Breast epithelium (tissue), 3 donors: ENCODE measurements around the gene NAA38.

Experiments
- CTCF ChIP-seq, 3 donors: fragments of 450-650 bp; IDR thresholded peaks; one replicate each; pipeline ENCODE4 v1.5.1; 2016 to 2017; ENCODE audit warnings: antibody characterized with exemption in 3 of 3, mild to moderate bottlenecking in 3 of 3, moderate library complexity in 3 of 3
- POLR2A ChIP-seq: fragments of 450-650 bp; IDR thresholded peaks from one replicate; pipeline ENCODE4 v1.6.1; 2016; ENCODE audit warnings: antibody characterized with exemption, mild to moderate bottlenecking, moderate library complexity
- POLR2AphosphoS5 ChIP-seq, 3 donors: sonication (generic); formaldehyde crosslinking; IDR thresholded peaks; one replicate each; pipeline ENCODE4 v1.6.1; 2017; ENCODE audit warnings: antibody characterized with exemption in 3 of 3

GRCh38 chr17:7823581-7824001 is 33.8 kb downstream of the NAA38 start:
- TF ChIP-seq CTCF (IDR thresholded peaks at IDR 0.05), result no peak
- no peak for TF ChIP-seq POLR2A
- no peak for TF ChIP-seq POLR2AphosphoS5 (IDR thresholded peaks at IDR 0.05)
